ENCODE data around the gene PARD3B.
"Not testable (repeated sequence)": the region's sequence is repeated elsewhere in the genome, so short reads cannot be mapped to it uniquely, and the experiment has no call there.

The PARD3B gene

DNA sequence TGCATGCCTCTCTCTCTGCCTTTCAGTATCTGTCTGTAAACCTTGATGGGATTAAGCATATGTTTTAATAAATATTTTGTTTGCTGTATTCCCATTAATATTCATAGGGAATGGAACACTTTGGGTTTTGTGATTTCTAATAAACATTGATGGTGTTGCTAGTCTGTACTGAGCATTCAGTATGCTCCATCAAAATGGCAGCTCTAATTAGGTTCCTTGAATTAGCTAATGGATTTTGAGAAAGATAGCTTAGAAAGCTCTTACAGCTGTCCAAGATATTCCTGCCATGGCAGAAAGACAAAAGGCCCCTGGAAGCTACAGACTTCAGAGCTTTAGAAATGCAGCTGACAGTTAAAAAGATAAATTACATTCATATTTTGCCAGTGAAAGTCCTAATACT, 937.8 kb downstream of the PARD3B start:
- no peak for DNase-seq (ENCODE audit: low read depth in 1 of 2, low spot score in 1 of 2)
- TF ChIP-seq SPI1 (IDR thresholded peaks at IDR 0.05; ENCODE audit: borderline replicate concordance, low read depth): no peak
- TF ChIP-seq REST (IDR thresholded peaks at IDR 0.05; ENCODE audit: insufficient replicate concordance, low read depth): no peak
- TF ChIP-seq GABPA (IDR thresholded peaks at IDR 0.05; ENCODE audit: low read depth): no peak
- TF ChIP-seq, protein P1, sequence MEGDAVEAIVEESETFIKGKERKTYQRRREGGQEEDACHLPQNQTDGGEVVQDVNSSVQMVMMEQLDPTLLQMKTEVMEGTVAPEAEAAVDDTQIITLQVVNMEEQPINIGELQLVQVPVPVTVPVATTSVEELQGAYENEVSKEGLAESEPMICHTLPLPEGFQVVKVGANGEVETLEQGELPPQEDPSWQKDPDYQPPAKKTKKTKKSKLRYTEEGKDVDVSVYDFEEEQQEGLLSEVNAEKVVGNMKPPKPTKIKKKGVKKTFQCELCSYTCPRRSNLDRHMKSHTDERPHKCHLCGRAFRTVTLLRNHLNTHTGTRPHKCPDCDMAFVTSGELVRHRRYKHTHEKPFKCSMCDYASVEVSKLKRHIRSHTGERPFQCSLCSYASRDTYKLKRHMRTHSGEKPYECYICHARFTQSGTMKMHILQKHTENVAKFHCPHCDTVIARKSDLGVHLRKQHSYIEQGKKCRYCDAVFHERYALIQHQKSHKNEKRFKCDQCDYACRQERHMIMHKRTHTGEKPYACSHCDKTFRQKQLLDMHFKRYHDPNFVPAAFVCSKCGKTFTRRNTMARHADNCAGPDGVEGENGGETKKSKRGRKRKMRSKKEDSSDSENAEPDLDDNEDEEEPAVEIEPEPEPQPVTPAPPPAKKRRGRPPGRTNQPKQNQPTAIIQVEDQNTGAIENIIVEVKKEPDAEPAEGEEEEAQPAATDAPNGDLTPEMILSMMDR (IDR thresholded peaks at IDR 0.05; ENCODE audit: insufficient read depth, low read length): no peak
- TF ChIP-seq POLR2AphosphoS5 (IDR thresholded peaks at IDR 0.05; ENCODE audit: low read depth): no peak
- H3K27me3 ChIP-seq (ENCODE audit: insufficient read depth, poor library complexity, severe bottlenecking): no peaks in the 10 kb centered on the region

DNA sequence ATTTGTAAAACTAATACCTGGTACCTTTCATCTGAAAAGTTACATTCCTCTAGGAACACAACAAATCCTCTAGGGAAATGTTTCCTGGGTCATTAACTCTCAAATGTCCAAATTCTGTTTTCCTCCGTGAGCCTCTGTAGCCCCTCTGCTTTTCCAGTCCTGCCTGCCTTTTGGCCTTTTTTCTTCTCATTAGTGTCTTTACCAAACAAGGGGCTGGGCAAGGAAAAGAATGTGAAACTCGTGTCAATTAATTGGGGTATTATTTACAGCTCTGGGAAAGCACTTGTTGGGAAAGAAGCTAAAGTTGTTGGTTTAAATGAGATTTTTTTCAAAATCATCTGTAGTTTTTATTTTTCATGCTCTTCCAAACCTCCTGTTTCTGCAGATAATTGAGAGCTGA, 938.9 kb downstream of the PARD3B start:
- Histone ChIP-seq H3K27me3 (ENCODE audit: insufficient read depth, poor library complexity, severe bottlenecking) (no peaks in the 10 kb centered on the region), H3K4me3 (replicated peaks; ENCODE audit: insufficient read depth, low read length) (no peak overlapping the region), H3K27ac (replicated peaks) (no peak overlapping the region)
- TF ChIP-seq GABPA (IDR thresholded peaks at IDR 0.05; ENCODE audit: low read depth): no peak
- TF ChIP-seq, protein P1 (IDR thresholded peaks at IDR 0.05; ENCODE audit: insufficient read depth, low read length): no peak
- no peak for DNase-seq (ENCODE audit: low read depth in 1 of 2, low spot score in 1 of 2)

More for the DNA sequence above, 937.8 kb downstream of the PARD3B start:
- Histone ChIP-seq H3K4me3 (replicated peaks; ENCODE audit: insufficient read depth, low read length) (no peak overlapping the region), H3K27ac (replicated peaks) (no peak overlapping the region)

- Histone ChIP-seq H3K27ac (replicated peaks) (no peak overlapping the region), H3K4me3 (replicated peaks; ENCODE audit: insufficient read depth, low read length) (no peak overlapping the region), H3K27me3 (ENCODE audit: insufficient read depth, poor library complexity, severe bottlenecking) (no peaks in the 10 kb centered on the region)
- TF ChIP-seq, protein P1 (IDR thresholded peaks at IDR 0.05; ENCODE audit: insufficient read depth, low read length): no peak
- TF ChIP-seq GABPA (IDR thresholded peaks at IDR 0.05; ENCODE audit: low read depth) (no peak), REST (IDR thresholded peaks at IDR 0.05; ENCODE audit: insufficient replicate concordance, low read depth) (no peak), SPI1 (IDR thresholded peaks at IDR 0.05; ENCODE audit: borderline replicate concordance, low read depth) (no peak), POLR2AphosphoS5 (IDR thresholded peaks at IDR 0.05; ENCODE audit: low read depth) (no peak)
- DNase-seq (ENCODE audit: low read depth in 1 of 2, low spot score in 1 of 2): no peak
These were observed 939.5 kb downstream of the PARD3B start for GRCh38 chr2:205484764-205485163.

DNA sequence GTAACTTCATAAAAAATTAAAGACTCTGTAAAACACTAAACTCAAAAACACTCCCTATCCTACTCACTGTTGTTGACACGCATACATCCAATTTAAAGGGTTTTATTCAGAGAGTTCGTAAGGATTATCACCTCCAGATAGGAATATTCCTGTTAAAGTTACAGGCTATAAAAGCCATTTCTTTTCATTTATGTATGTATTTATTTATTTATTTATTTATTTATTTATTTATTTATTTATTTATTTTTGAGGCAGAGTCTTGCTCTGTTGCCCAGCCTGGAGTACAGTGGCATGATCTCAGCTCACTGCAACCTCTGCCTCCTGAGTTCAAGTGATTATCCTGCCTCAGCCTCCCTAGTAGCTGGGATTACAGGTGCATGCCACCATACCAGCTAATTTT, 948.3 kb downstream of the PARD3B start:
- not testable (repeated sequence) for H3K4me3 ChIP-seq (replicated peaks; ENCODE audit: insufficient read depth, low read length); H3K27me3 ChIP-seq (ENCODE audit: insufficient read depth, poor library complexity, severe bottlenecking); DNase-seq (ENCODE audit: low read depth in 1 of 2, low spot score in 1 of 2); H3K27ac ChIP-seq (replicated peaks)
